ENCODE data around the gene SIRT2.
A peak's percentile ranks its signal among the peaks of the same experiment; 100 is the strongest.
"Not testable (repeated sequence)": the region's sequence is repeated elsewhere in the genome, so short reads cannot be mapped to it uniquely, and the experiment has no call there.

The SIRT2 gene

DNA sequence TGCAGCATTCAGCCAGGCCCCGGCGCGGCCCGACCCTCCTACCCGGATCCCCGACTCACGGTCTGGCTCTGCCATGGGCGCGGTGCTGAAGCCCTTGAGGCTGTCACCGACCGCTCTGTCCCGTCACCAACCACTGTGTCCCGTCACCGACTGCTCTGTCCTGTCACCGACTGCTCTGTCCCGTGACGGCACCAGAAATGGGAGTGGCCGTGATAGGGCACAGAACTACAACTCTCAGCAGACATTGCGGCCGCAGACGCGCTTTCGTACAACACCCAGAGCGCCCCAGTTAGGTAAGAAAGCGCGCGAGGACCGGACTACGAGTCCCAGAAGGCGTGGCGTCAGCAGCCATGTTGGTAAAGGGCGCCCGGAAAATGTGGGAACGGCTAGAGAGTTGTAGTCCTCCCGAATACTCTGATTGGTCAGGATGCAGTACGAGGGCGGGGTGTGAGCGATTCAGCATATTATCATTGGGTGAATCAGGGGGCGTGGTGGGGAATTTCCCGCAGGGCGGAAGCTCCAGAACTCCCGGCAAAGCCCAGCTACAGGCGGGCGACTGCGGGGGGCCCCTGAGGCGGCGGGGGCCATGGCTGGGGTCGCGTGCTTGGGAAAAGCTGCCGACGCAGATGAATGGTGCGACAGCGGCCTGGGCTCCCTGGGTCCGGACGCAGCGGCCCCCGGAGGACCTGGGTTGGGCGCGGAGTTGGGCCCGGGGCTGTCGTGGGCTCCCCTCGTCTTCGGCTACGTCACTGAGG, at the start of gene SIRT2, which contains the start of gene NFKBIB:
SIRT2 (minus strand) TSS at position 172 of the 755 bp plus-strand sequence; CDS start at position 75, 97 bp downstream.
NFKBIB (plus strand) TSS at position 523 of the 755 bp plus-strand sequence; CDS start at position 587, 64 bp downstream.
- peak; percentile 95 for DNase-seq

- DNase-seq: no peak
Measured at GRCh38 chr19:38946229-38947010, 47.0 kb upstream of the SIRT2 start.

DNA sequence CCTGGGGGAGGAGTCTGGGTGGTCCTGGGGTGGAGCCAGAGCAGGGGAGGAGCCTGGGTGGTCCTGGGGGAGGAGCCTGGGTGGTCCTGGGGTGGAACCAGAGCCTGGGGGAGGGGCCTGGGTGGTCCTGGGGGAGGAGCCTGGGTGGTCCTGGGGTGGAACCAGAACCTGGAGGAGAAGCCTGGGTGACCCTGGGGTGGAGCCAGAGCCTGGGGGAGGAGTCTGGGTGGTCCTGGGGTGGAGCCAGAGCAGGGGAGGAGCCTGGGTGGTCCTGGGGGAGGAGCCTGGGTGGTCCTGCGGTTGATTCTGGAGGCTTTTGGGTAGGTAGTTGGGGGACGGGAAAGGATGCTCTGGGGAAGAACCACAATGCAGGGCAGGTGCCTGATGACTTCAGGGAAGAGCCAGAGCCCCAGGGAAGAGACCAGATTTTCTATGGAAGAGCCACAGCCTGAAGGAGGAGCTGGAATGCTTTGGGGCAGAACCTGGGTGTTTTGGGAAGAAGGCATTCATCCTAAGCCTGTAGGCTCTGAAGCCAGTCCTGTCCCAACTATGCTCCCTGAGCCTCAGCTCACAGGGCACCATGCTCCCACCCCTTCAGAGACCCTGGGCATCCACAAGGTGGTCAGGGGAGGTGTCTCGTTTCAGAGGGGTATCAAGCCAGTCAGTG, 46.3 kb upstream of the SIRT2 start:
- no peak for DNase-seq

DNA sequence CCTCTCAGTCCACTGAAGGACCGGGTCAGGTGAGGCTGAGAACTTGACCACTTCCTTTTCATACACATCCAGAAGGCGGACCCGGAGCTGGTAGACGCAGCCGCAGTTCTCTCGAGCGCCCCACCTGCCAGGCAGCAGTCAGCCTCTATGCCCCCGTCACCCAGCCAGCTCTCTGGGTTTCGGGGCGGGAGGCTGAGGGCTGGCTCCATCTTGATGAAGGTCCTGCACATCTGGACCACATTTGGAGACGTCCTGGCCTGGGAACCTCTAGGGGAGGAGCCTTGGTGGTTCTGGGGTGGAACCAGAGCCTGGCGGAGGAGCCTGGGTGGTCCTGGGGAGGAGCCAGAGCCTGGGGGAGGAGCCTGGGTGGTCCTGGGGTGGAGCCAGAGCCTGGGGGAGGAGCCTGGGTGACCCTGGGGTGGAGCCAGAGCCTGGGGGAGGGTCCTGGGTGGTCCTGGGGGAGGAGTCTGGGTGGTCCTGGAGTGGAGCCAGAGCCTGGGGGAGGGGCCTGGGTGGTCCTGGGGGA, 45.6 kb upstream of the SIRT2 start:
- DNase-seq: no peak

- DNase-seq: no peak
Measured at GRCh38 chr19:38942471-38943181, 43.2 kb upstream of the SIRT2 start.

- DNase-seq: no peak
Measured at GRCh38 chr19:38941979-38942378, 42.6 kb upstream of the SIRT2 start.

DNA sequence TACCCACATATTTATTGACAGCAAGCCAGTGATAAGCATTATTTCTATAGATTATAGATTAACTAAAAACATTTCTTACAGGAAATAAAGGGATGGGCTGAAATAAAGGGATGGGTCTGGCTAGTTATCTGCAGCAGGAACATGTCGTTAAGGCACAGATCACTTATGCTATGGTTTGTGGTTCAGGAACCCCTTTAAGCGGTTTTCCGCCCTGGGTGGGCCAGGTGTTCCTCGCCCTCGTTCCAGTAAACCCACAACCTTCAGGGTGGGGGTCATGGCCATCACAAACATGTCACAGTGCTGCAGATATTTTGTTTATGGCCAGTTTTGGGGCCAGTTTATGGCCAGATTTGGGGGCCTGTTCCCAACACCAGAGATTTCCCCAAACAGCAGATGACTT, 42.0 kb upstream of the SIRT2 start:
- DNase-seq: not testable (repeated sequence)

DNA sequence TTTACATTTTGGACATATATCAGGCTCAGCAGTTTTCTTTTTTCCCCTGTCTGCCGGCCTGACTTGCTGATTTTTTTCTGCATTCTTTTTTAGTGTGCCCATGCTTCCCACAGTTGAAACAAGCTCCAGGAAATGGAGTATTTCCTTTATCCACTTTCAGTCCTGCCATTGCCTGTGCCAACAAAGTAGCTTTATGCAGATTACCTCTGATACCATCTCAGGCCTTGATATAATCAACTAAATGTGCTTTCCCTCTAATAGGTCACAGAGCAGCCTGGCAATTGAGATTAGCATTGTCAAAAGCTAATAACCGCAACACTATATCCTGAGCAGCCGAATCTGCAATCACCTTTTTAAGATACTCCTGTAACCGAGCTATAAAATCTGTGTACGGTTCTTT, 40.5 kb upstream of the SIRT2 start:
- no peak for DNase-seq

- DNase-seq: no peak
Measured at GRCh38 chr19:38933544-38933943, 34.1 kb upstream of the SIRT2 start.

DNA sequence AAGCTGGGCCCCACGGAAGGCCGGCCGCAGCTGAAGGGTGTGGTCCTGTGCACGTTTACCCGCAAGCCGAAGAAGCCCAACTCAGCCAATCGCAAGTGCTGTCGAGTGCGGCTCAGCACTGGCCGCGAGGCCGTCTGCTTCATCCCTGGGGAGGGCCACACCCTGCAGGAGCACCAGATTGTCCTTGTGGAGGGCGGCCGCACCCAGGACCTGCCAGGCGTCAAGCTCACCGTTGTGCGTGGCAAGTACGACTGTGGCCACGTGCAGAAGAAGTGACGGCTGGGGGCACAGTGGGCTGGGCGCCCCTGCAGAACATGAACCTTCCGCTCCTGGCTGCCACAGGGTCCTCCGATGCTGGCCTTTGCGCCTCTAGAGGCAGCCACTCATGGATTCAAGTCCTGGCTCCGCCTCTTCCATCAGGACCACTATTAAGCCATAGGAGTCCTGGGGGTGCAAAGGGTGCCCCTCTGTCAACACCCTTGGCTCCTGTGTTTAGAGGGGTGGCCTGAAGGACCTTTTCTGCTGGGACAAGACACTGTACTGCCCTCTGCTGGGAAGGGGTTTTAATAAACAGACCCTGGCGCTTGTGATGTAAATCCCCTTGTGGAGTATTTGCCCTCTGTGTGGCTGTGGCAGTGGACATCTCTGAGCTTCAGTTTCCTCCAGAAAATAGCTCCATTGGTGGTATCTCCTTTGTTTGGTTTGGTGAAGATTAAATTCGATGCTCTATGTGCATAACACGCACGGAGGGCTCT, 33.2 kb upstream of the SIRT2 start:
- no peak for DNase-seq

- no peak for DNase-seq
Measured at GRCh38 chr19:38931521-38931793, 32.0 kb upstream of the SIRT2 start.

- DNase-seq: peak; percentile 96
Measured at GRCh38 chr19:38930776-38931520, 31.5 kb upstream of the SIRT2 start, which contains the start of gene MRPS12. Gene MRPS12 (plus strand): TSS chr19:38930944. CDS start chr19:38931295, 351 bp downstream.

DNA sequence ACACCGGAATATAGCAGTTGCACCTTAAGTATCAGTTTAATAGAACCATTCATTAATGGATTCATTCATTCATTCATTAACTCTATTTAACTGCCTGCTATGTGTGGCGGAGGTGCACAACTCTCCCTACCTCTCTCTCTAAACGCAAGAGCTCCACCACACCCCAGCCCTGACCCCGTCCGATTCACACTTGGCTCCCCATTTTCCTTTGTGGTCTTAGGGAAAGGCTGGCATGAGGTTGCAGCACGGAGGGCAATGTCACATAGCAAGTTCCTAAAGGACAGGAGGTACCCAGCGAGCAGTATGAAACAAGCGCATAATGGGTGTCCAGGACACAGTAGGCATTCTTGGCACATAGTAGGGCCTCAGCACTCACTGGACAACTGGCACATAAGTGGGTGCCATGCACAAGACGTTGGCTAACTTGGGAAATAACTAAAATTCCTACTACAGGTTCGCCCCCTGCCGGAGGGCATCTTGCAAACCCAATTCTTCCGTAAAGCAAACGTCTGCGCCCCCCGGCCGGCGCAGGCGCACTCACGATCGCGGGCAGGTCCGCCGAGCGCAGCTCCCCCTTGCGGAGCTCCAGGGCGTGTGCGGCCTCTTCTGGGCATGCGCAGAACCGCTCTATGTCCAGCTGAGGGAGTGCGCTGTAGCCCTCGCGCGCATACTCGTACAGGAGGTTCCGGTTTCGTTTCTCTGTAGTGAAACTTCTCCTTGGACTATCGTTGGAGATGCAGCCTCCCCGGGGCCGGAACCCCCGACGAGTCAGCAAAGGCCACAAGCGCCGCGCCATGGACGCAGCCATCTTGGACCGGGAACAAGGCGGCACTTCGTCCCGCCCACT, 30.7 kb upstream of the SIRT2 start, which contains the start of gene SARS2:
SARS2 (minus strand) TSS at position 835 of the 847 bp plus-strand sequence; CDS start at position 808, 27 bp downstream.
- peak; percentile 89 for DNase-seq

DNA sequence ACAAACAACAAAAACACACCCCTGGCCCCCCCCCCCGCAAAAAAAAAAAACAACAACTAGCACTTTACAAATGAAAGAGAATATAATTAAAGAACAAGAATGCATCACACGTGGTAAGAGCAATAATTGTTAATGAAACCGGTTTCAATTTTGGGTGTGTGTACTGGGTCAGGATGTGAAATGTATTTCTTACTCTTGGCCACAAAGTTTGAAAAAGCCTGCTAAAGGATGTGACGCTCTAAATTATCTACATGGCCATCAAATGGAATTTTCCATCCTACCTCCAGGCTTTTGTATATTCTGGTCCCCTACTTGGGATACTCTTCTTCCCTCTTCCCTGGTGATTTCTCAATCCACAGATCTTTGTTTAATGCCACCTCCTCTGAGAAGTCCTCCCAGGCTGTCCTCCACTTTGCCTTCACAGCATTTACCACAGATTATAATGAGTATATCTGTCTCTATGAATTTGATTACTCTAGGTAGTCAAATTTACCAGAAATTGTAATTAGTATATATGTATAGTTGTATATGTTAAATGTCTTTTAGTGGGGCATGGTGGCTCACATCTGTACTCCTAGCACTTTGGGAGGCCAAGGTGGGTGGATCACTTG, 29.1 kb upstream of the SIRT2 start:
- no peak for DNase-seq

- no peak for DNase-seq
Measured at GRCh38 chr19:38924388-38924787, 25.0 kb upstream of the SIRT2 start.

DNA sequence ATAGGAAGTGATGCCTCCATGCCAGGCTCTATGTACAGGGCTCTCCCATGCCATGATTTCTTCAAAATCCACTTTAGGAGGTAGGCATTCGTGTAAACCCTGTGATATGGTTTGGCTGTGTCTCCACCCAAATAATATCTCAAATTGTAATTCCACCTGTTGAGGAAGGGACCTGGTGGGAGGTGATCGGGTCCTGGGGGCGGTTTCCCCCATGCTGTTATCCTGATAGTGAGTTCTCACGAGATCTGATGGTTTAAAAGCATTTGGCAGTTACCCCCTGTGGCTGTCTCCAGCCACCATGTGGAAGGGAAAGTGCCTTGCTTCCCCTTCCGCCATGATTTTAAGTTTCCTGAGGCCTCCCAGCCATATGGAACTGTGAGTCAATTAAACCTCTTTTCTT, 23.1 kb upstream of the SIRT2 start:
- DNase-seq: no peak

DNA sequence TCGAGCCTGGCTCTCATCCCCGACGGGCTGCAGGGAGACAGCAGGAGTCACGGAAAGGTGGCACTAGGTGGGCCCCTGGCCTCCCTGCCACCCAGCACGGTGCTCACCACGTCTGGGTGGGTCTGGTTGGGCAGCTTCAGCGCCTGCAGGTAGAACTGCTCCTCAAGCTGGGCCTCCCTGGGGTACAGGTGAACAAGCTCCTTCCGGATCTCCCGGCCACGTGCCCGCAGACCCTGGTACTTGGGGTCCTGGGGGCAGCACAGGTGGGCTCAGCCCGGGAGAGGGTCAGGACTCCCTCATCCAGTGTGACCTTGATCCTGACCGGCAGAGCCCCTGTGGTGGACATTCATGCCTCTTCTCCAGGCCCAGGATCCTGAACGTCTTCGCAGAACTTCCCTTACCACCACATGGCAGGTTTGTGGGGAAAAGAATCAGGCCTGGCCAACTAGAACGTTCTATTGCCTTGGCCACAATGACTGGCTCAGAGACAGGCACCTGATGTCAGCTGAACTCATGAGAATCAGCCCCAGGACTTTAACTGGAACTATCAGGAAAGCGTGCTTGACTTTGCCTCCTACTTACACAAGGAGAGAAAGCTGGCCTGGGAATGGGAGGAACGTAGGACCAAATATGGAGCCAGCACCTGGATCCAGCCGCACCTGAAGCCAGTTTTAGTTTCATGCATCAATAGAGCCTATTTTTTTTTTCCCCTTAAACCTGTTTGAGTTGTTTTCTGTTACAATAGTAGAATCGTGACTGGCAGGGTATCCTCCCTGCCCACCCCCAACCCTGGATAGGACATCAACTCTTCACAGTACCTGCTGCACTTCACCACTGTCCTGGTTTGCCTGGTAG, 22.2 kb upstream of the SIRT2 start:
- DNase-seq: no peak

- no peak for DNase-seq
Measured at GRCh38 chr19:38920602-38921419, 21.4 kb upstream of the SIRT2 start.
